Thyroid gland (tissue), 4 donors: ENCODE results near the gene PLA2G4A.

ENCODE experiments used
- POLR2A ChIP-seq, 2 donors: fragments of 450-650 bp; IDR thresholded peaks; one replicate each; pipeline ENCODE4 v1.6.1; 2017; ENCODE audit warnings: antibody characterized with exemption in 2 of 2, mild to moderate bottlenecking in 2 of 2, moderate library complexity in 1 of 2
- TF ChIP-seq, protein P1 (sequence below), 6 experiments: fragments of 200-600 bp in 3 of 6; fragments of 450-650 bp in 3 of 6; sonication (generic) in 3 of 6; IDR thresholded peaks; one replicate each; pipeline ENCODE4 v1.5.1; 2016 to 2019; ENCODE audit warnings: antibody characterized with exemption in 6 of 6, mild to moderate bottlenecking in 2 of 6, inconsistent platforms in 1 of 6, moderate library complexity in 1 of 6

DNA sequence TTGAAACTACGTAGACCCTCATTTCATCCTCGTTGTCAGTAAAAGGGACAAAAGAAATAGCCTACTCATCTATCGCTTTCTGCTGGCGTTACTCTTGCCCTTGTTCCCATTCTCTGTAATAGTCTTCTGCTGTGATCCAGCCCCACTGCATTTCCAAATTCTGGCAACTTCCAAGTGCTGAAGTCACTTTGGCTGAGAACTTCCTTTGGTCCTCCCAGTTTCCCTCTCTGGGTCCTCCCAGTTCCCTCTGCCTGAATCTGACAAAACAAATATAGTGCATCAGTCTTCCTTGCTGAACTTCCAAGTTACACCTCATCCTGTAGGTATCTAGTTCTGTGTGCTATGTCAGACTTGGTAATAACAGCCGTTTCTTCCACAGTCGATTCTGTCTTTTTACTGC, 47.0 kb upstream of the PLA2G4A start:
- no peak for TF ChIP-seq POLR2A (IDR thresholded peaks at IDR 0.05)
- TF ChIP-seq, protein P1, sequence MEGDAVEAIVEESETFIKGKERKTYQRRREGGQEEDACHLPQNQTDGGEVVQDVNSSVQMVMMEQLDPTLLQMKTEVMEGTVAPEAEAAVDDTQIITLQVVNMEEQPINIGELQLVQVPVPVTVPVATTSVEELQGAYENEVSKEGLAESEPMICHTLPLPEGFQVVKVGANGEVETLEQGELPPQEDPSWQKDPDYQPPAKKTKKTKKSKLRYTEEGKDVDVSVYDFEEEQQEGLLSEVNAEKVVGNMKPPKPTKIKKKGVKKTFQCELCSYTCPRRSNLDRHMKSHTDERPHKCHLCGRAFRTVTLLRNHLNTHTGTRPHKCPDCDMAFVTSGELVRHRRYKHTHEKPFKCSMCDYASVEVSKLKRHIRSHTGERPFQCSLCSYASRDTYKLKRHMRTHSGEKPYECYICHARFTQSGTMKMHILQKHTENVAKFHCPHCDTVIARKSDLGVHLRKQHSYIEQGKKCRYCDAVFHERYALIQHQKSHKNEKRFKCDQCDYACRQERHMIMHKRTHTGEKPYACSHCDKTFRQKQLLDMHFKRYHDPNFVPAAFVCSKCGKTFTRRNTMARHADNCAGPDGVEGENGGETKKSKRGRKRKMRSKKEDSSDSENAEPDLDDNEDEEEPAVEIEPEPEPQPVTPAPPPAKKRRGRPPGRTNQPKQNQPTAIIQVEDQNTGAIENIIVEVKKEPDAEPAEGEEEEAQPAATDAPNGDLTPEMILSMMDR (IDR thresholded peaks at IDR 0.05), result no peak
